GM18873 (cell line): Measurements from ENCODE around the gene RFFL.
"Not testable (repeated sequence)": the region's sequence is repeated elsewhere in the genome, so short reads cannot be mapped to it uniquely, and the experiment has no call there.

Source experiments
- ATAC-seq: cut with Tn5 transposase; IDR thresholded peaks from one replicate; pipeline ENCODE4 v1.9.1; 2021; ENCODE audit warnings: mild to moderate bottlenecking, moderate library complexity, moderate number of reproducible peaks; ENCODE audit not compliant: unreplicated experiment, low FRiP score

Gene RFFL

GRCh38 chr17:35051183-35051578 is 12.3 kb downstream of the RFFL start:
- ATAC-seq, result no peak

GRCh38 chr17:35050170-35050569 is 13.3 kb downstream of the RFFL start:
- ATAC-seq, result no peak

- no peak for ATAC-seq
Observed at GRCh38 chr17:35048685-35049379, 14.7 kb downstream of the RFFL start.

GRCh38 chr17:35046740-35047283 is 16.7 kb downstream of the RFFL start:
- no peak for ATAC-seq

- no peak for ATAC-seq
Observed at GRCh38 chr17:35046245-35046644, 17.3 kb downstream of the RFFL start.

- not testable (repeated sequence) for ATAC-seq
Observed at GRCh38 chr17:35045458-35045979, 18.0 kb downstream of the RFFL start.

- ATAC-seq, result no peak
Observed at GRCh38 chr17:35044181-35044580, 19.3 kb downstream of the RFFL start.

- no peak for ATAC-seq
Observed at GRCh38 chr17:35041390-35041789, 22.1 kb downstream of the RFFL start.

- ATAC-seq, result no peak
Observed at GRCh38 chr17:35038453-35038852, 25.1 kb downstream of the RFFL start.

GRCh38 chr17:35030780-35031179 is 32.7 kb downstream of the RFFL start:
- no peak for ATAC-seq

GRCh38 chr17:35028531-35029262 is 34.8 kb downstream of the RFFL start:
- ATAC-seq, result no peak

- ATAC-seq, result not testable (repeated sequence)
Observed at GRCh38 chr17:35028097-35028496, 35.4 kb downstream of the RFFL start.

GRCh38 chr17:35025541-35025940 is 38.0 kb downstream of the RFFL start:
- ATAC-seq, result no peak

- ATAC-seq, result no peak
Observed at GRCh38 chr17:35023538-35023937, 40.0 kb downstream of the RFFL start.

- no peak for ATAC-seq
Observed at GRCh38 chr17:35022536-35023063, 40.9 kb downstream of the RFFL start.

GRCh38 chr17:35021520-35022380 is 41.8 kb downstream of the RFFL start:
- ATAC-seq, result no peak

GRCh38 chr17:35019386-35020179 is 43.9 kb downstream of the RFFL start:
- ATAC-seq, result no peak

- ATAC-seq, result no peak
Observed at GRCh38 chr17:35018814-35019213, 44.7 kb downstream of the RFFL start.

GRCh38 chr17:35017021-35017420 is 46.5 kb downstream of the RFFL start:
- no peak for ATAC-seq

GRCh38 chr17:35016369-35016768 is 47.1 kb downstream of the RFFL start:
- ATAC-seq, result no peak
